Endothelial cell of umbilical vein (primary cell): Measurements from ENCODE around the gene MDGA2. TPM values are rescaled to one million over a fixed set of nuclear protein-coding genes. Genes with fewer than 3 reads are reported as not detected.

Experiments
- BruUV-seq: library from RNA; stranded (reverse); fragments of 400-500 nt; replicated peaks from 2 replicates; lab custom pipeline; 2021; lab: Mats Ljungman, UMichigan
- CTCF ChIA-PET: fragments of 300-600, 350-600 bp; sonication (Branson Sonifier 250); formaldehyde crosslinking; loops from one replicate; lab custom pipeline; 2021; ENCODE audit warnings: antibody characterized with exemption, inconsistent platforms; lab: Charles Lee
- POLR2A ChIA-PET: fragments of 300-600, 350-600 bp; sonication (Branson Sonifier 250); formaldehyde crosslinking; loops from one replicate; lab custom pipeline; 2021; ENCODE audit warnings: antibody characterized with exemption, inconsistent platforms; lab: Charles Lee
- DNase-seq: peaks from one replicate; pipeline ENCODE4 v3.0.0-alpha.2; 2011; ENCODE audit warnings: low read depth, low spot score
- FAIRE-seq: peaks from 2 replicates; lab custom pipeline; 2011; peaks lifted over from hg19 to GRCh38; lab: Jason Lieb, UNC
- H2AFZ ChIP-seq: 2 replicates; pipeline ENCODE4 v1.6.0; 2012; ENCODE audit warnings: low read depth, low read length, control low read depth, inconsistent platforms
- H3K27ac ChIP-seq: 2 replicates; pipeline ENCODE4 v1.5.1; 2011; ENCODE audit warnings: low read depth, mild to moderate bottlenecking, control low read depth, low read length, moderate library complexity; ENCODE audit not compliant: insufficient read depth
- H3K27me3 ChIP-seq, 2 experiments: 2 replicates each; pipeline versions ENCODE4 v1.6.0 to v1.6.1; 2011; ENCODE audit warnings: low read length in 2 of 2, mixed read lengths in 1 of 2; ENCODE audit not compliant: control insufficient read depth in 2 of 2, insufficient read depth in 2 of 2
- H3K36me3 ChIP-seq, 2 experiments: 2 replicates in 1 of 2; 3 replicates in 1 of 2; pipeline ENCODE4 v1.5.1; 2011; ENCODE audit warnings: low read length in 2 of 2, mild to moderate bottlenecking in 1 of 2, moderate library complexity in 1 of 2; ENCODE audit not compliant: control insufficient read depth in 2 of 2, insufficient read depth in 2 of 2; ENCODE audit errors: extremely low read depth in 1 of 2
- H3K4me1 ChIP-seq: 3 replicates; pipeline ENCODE4 v1.5.1; 2011; ENCODE audit warnings: mild to moderate bottlenecking, low read length; ENCODE audit not compliant: control insufficient read depth, insufficient read depth; ENCODE audit errors: extremely low read depth
- H3K4me2 ChIP-seq: 2 replicates; pipeline ENCODE4 v1.6.1; 2011; ENCODE audit warnings: low read length, control low read depth, mixed read lengths; ENCODE audit not compliant: insufficient read depth
- H3K4me3 ChIP-seq, 3 experiments: fragments of 200-600 bp in 1 of 3; sonication (generic), shearing (Covaris generic) in 1 of 3; replicated peaks in 1 of 3; 2 replicates each; pipeline ENCODE4 v1.5.1; 2011 to 2016; ENCODE audit warnings: control low read depth in 3 of 3, low read length in 3 of 3, mild to moderate bottlenecking in 2 of 3, inconsistent platforms in 1 of 3, low read depth in 1 of 3, moderate library complexity in 1 of 3; ENCODE audit not compliant: insufficient read depth in 1 of 3
- H3K79me2 ChIP-seq: 2 replicates; pipeline ENCODE4 v1.6.0; 2012; ENCODE audit warnings: low read length, inconsistent platforms; ENCODE audit not compliant: control insufficient read depth, insufficient read depth
- H3K9ac ChIP-seq: replicated peaks from 2 replicates; pipeline ENCODE3; 2011; ENCODE audit warnings: low read length, control low read depth; ENCODE audit not compliant: insufficient read depth; ENCODE audit errors: extremely low read depth
- H3K9me1 ChIP-seq: replicated peaks from 3 replicates; pipeline ENCODE4 v1.6.0; 2011; ENCODE audit warnings: mild to moderate bottlenecking, low read length; ENCODE audit not compliant: control insufficient read depth, insufficient read depth; ENCODE audit errors: extremely low read depth
- H3K9me3 ChIP-seq: replicated peaks from 2 replicates; pipeline ENCODE4 v1.5.1; 2012; ENCODE audit warnings: low read length, inconsistent platforms; ENCODE audit not compliant: control insufficient read depth, insufficient read depth
- H4K20me1 ChIP-seq: replicated peaks from 2 replicates; pipeline ENCODE3; 2011; ENCODE audit warnings: mild to moderate bottlenecking, low read length; ENCODE audit not compliant: control insufficient read depth, insufficient read depth; ENCODE audit errors: extremely low read depth
- EZH2 ChIP-seq: IDR thresholded peaks from 2 replicates; pipeline ENCODE4 v1.6.1; 2012; ENCODE audit warnings: borderline replicate concordance, low read depth, mild to moderate bottlenecking, moderate library complexity, low read length, inconsistent platforms; ENCODE audit not compliant: severe bottlenecking
- FOS ChIP-seq: IDR thresholded peaks from 2 replicates; pipeline ENCODE4 v1.6.1; 2011; ENCODE audit warnings: mild to moderate bottlenecking, low read length, moderate library complexity, borderline replicate concordance; ENCODE audit not compliant: insufficient read depth
- GATA2 ChIP-seq: IDR thresholded peaks from 2 replicates; pipeline ENCODE4 v1.7.0; 2011; ENCODE audit warnings: low read depth, mild to moderate bottlenecking, moderate library complexity, mixed read lengths, low read length; ENCODE audit not compliant: insufficient read length, insufficient read depth
- JUN ChIP-seq: IDR thresholded peaks from 2 replicates; pipeline ENCODE4 v1.6.1; 2011; ENCODE audit warnings: borderline replicate concordance, low read depth; ENCODE audit not compliant: insufficient read length, insufficient read depth
- MYC ChIP-seq: IDR thresholded peaks from one replicate; pipeline ENCODE4 v1.6.1; 2011; ENCODE audit warnings: mild to moderate bottlenecking, low read depth, low read length
- POLR2A ChIP-seq: IDR thresholded peaks from 2 replicates; pipeline ENCODE4 v1.6.1; 2012; ENCODE audit warnings: low read depth, mild to moderate bottlenecking, control low read depth, low read length
- POLR2AphosphoS5 ChIP-seq: IDR thresholded peaks from 2 replicates; pipeline ENCODE4 v1.6.1; 2012; ENCODE audit warnings: low read depth, mild to moderate bottlenecking, control low read depth, low read length, moderate library complexity; ENCODE audit not compliant: insufficient read depth
- dilution Hi-C: fragments of 300-500 bp; cut with MboI; formaldehyde crosslinking; loops from one replicate; pipeline ENCODE4 v1.15.0; 2019; ENCODE audit warnings: low sequenced_read_pairs; ENCODE audit not compliant: extremely low pct_ligation_motif_present
- intact Hi-C: fragments of 100-400 bp; cut with micrococcal nuclease; formaldehyde crosslinking; loops from one replicate; pipeline ENCODE4 v1.10.0; 2022
- polyA plus RNA-seq, 4 experiments: library from polyadenylated mRNA; depleted of rRNA in 3 of 4; stranded (reverse) in 3 of 4; unstranded in 1 of 4; fragments of >200 nt; gene quantifications; 2 replicates each; pipeline versions ENCODE4 v1.2.1 to v1.2.3, GENCODE V29; 2011 to 2012; ENCODE audit warnings: missing spikeins in 1 of 4
- total RNA-seq: library from RNA; stranded (reverse); gene quantifications from 2 replicates; pipeline ENCODE4 v1.2.3, GENCODE V29; 2021
- TF ChIP-seq, protein P1 (sequence below), 2 donors: IDR thresholded peaks; 1 replicate in 1 of 2; 2 replicates in 1 of 2; pipeline ENCODE4 v1.5.1; 2011; ENCODE audit warnings: low read length in 2 of 2, mild to moderate bottlenecking in 2 of 2, moderate library complexity in 2 of 2, control low read depth in 1 of 2, inconsistent platforms in 1 of 2, low read depth in 1 of 2; ENCODE audit not compliant: insufficient read depth in 1 of 2; ENCODE audit errors: extremely low read depth in 1 of 2
- TF ChIP-seq, protein P2 (sequence below): IDR thresholded peaks from 2 replicates; pipeline ENCODE4 v1.6.1; 2011; ENCODE audit not compliant: insufficient read depth, insufficient read length

MDGA2 gene
- total and polyA plus RNA-seq, 2 donors (not counting 3 experiments of a cell fraction or from before 2014, with no cell fraction given), result not detected

DNA sequence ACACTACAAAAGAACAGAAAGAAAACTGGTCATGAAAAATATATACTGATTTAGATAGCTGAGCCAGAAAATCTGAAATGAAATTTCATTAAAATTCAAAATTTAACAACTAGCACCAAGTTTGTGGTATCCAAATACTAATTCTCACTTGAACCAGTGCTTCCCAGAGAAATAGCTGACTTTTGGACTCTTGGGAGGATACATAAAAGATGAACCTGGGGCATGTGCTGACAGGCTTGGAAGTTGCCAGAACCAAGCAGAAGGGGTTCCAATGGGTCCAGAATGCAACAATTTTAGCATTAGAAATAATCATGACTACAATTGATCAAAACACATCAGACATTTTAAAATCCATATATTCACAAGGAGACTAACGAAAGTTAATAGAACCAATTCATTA is 175.0 kb downstream of the MDGA2 start:
- no peaks in the 10 kb centered on the region for H3K9me1 ChIP-seq
- dilution Hi-C loops, result no loop called here
- no peak overlapping the region for H2AFZ ChIP-seq
- TF ChIP-seq MYC (no peak), EZH2 (no peak), GATA2 (no peak), POLR2AphosphoS5 (no peak), FOS (no peak), POLR2A (no peak), JUN (no peak)
- TF ChIP-seq, protein P1, sequence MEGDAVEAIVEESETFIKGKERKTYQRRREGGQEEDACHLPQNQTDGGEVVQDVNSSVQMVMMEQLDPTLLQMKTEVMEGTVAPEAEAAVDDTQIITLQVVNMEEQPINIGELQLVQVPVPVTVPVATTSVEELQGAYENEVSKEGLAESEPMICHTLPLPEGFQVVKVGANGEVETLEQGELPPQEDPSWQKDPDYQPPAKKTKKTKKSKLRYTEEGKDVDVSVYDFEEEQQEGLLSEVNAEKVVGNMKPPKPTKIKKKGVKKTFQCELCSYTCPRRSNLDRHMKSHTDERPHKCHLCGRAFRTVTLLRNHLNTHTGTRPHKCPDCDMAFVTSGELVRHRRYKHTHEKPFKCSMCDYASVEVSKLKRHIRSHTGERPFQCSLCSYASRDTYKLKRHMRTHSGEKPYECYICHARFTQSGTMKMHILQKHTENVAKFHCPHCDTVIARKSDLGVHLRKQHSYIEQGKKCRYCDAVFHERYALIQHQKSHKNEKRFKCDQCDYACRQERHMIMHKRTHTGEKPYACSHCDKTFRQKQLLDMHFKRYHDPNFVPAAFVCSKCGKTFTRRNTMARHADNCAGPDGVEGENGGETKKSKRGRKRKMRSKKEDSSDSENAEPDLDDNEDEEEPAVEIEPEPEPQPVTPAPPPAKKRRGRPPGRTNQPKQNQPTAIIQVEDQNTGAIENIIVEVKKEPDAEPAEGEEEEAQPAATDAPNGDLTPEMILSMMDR (IDR thresholded peaks at IDR 0.05; ENCODE audit: extremely low read depth in 1 of 2, insufficient read depth in 1 of 2, low read depth in 1 of 2, low read length in 2 of 2), result no peak
- TF ChIP-seq, protein P2, sequence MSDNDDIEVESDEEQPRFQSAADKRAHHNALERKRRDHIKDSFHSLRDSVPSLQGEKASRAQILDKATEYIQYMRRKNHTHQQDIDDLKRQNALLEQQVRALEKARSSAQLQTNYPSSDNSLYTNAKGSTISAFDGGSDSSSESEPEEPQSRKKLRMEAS, result no peak
- no peaks in the 10 kb centered on the region for H3K79me2 ChIP-seq
- DNase-seq (no peak), FAIRE-seq (no peak)
- no peak overlapping the region for H3K9ac ChIP-seq
- ChIA-PET CTCF (no interaction called here), POLR2A (no interaction called here)
- no peaks in the 10 kb centered on the region for H3K27me3 ChIP-seq
- H3K4me3 ChIP-seq, result no peak overlapping the region
- no peaks in the 10 kb centered on the region for H3K4me1 ChIP-seq
- no peaks in the 10 kb centered on the region for H4K20me1 ChIP-seq
- H3K36me3 ChIP-seq, result no peaks in the 10 kb centered on the region
- H3K4me2 ChIP-seq, result no peak overlapping the region
- intact Hi-C loops, result no loop called here
- no TSS peak for BruUV-seq
- no peaks in the 10 kb centered on the region for H3K9me3 ChIP-seq
- H3K27ac ChIP-seq, result no peak overlapping the region
